Activated CD8-positive, alpha-beta T cell treated with anti-CD3 and anti-CD28 coated beads for 36 hours (primary cell): ENCODE data around the gene TMEM42. TPM values are rescaled to one million over a fixed set of nuclear protein-coding genes. Genes with fewer than 3 reads are reported as not detected.
A peak's percentile ranks its signal among the peaks of the same experiment; 100 is the strongest.

ENCODE experiments used
- ATAC-seq: fragments of 200-7000 bp; cut with Tn5 transposase; one replicate; pipeline ENCODE4 v1.10.0; 2021; ENCODE audit warnings: mild to moderate bottlenecking, moderate library complexity
- CTCF ChIA-PET: fragments of 350-600 bp; sonication (Branson Sonifier 250); formaldehyde crosslinking; loops from one replicate; lab custom pipeline; 2021; ENCODE audit warnings: antibody characterized with exemption; lab: Charles Lee
- POLR2A ChIA-PET: fragments of 350-600 bp; sonication (Branson Sonifier 250); formaldehyde crosslinking; loops from one replicate; lab custom pipeline; 2021; ENCODE audit warnings: antibody characterized with exemption; lab: Charles Lee
- DNase-seq: peaks from one replicate; pipeline ENCODE4 v3.0.0-alpha.2; 2020
- H3K27ac Mint-ChIP-seq: one replicate; pipeline ENCODE4 v1.8.0; 2021; ENCODE audit warnings: mild to moderate bottlenecking, mixed read lengths
- H3K27me3 Mint-ChIP-seq: one replicate; pipeline ENCODE4 v1.8.0; 2021; ENCODE audit warnings: mixed read lengths
- H3K36me3 Mint-ChIP-seq: one replicate; pipeline ENCODE4 v1.8.0; 2021; ENCODE audit warnings: low read depth, mixed read lengths
- H3K4me1 Mint-ChIP-seq: one replicate; pipeline ENCODE4 v1.8.0; 2021; ENCODE audit warnings: low read depth, mixed read lengths
- H3K4me3 Mint-ChIP-seq: one replicate; pipeline ENCODE4 v1.8.0; 2021; ENCODE audit warnings: mild to moderate bottlenecking, moderate library complexity, mixed read lengths
- H3K9me3 Mint-ChIP-seq: one replicate; pipeline ENCODE4 v1.8.0; 2021; ENCODE audit warnings: mixed read lengths
- intact Hi-C: fragments of 100-400 bp; cut with micrococcal nuclease; formaldehyde crosslinking; loops from one replicate; pipeline ENCODE4 v1.10.0; 2022
- total RNA-seq, 2 experiments: library from RNA; stranded (reverse); gene quantifications; one replicate each; pipeline ENCODE4 v1.2.3, GENCODE V29; 2021
- TF ChIP-seq, protein P1 (sequence below): fragments of 200-600 bp; IDR thresholded peaks from one replicate; pipeline ENCODE4 v1.8.0; 2022; ENCODE audit warnings: antibody characterized with exemption, mild to moderate bottlenecking

TMEM42 gene
- total RNA-seq, 2 experiments from 2014 or later = 11.3 to 11.8 TPM

DNA sequence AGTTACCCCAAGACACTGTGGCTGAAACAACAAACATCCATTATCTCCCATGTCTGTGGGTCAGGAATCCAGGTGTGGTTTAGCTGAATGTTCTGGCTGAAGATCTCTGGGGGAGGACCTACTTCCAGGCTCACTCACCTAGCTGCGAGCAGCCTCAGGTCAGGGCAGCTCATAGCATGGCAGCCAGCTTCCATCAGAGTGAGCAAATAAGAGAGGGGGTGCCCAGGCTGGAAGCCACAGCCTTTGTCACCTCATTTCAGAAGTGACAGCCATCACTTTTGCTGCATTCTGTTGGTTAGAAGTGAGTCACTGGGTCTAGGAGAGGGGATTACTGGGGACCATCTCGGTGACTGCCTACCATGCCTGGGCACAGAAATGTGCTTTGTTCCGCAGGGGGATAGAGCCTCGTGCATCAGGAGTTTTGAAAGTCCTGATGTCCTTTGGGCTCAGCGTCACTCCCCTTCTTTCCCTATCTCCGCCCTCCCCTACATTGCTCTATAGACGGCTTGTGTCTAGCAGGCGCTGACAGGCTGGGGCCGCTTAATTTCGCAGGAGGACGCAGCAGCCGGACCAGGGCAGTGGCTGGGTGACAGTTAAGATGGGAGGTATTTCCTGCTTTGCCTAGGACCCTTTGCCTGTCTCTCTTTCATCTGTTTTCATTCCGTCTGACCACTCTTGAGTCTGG lies 38.1 kb downstream of the TMEM42 start:
- ATAC-seq = peak; percentile 47
- H3K27ac Mint-ChIP-seq = no peak overlapping the region
- CTCF ChIA-PET = no interaction called here

DNA sequence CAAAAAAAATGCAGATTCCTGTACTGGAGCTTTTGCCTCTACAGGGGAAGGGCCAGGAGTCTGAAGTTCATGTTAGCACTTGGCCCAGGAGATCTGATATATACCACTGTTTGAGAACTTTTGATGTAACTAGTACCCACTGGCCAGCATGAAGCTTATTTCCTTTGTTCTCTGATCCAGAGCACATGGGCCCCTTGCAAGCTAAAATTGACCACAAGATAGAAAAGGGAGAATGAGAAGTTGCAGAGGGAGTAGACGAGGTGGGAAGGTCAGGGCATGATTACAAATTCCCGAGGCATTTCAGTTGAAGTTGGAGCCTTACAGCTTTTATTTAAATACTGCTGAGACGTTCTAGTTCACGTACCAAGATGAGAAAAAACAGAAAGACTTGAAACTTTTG lies 40.9 kb downstream of the TMEM42 start:
- CTCF ChIA-PET = no interaction called here
- Mint-ChIP-seq H3K27me3 (peaks cover 13% of the 10 kb centered on the region), H3K36me3 (no peaks in the 10 kb centered on the region), H3K4me3 (no peak overlapping the region), H3K27ac (no peak overlapping the region), H3K9me3 (no peaks in the 10 kb centered on the region), H3K4me1 (no peaks in the 10 kb centered on the region)
- POLR2A ChIA-PET = interaction anchor here (0.6 kb wide), 1 partner anchor 373 kb away, joined by 3 read pairs; no protein-coding TSS in a partner anchor
- TF ChIP-seq, protein P1, sequence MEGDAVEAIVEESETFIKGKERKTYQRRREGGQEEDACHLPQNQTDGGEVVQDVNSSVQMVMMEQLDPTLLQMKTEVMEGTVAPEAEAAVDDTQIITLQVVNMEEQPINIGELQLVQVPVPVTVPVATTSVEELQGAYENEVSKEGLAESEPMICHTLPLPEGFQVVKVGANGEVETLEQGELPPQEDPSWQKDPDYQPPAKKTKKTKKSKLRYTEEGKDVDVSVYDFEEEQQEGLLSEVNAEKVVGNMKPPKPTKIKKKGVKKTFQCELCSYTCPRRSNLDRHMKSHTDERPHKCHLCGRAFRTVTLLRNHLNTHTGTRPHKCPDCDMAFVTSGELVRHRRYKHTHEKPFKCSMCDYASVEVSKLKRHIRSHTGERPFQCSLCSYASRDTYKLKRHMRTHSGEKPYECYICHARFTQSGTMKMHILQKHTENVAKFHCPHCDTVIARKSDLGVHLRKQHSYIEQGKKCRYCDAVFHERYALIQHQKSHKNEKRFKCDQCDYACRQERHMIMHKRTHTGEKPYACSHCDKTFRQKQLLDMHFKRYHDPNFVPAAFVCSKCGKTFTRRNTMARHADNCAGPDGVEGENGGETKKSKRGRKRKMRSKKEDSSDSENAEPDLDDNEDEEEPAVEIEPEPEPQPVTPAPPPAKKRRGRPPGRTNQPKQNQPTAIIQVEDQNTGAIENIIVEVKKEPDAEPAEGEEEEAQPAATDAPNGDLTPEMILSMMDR = no peak
- intact Hi-C loops = no loop called here
- DNase-seq = no peak
- no peak for ATAC-seq

More for the DNA sequence above, 38.1 kb downstream of the TMEM42 start:
- DNase-seq = no peak
- Mint-ChIP-seq H3K36me3 (no peaks in the 10 kb centered on the region), H3K4me1 (no peaks in the 10 kb centered on the region), H3K9me3 (no peaks in the 10 kb centered on the region), H3K27me3 (peaks cover 10% of the 10 kb centered on the region), H3K4me3 (no peak overlapping the region)
- TF ChIP-seq, protein P1 = no peak
- POLR2A ChIA-PET = no interaction called here
- intact Hi-C loops = no loop called here

DNA sequence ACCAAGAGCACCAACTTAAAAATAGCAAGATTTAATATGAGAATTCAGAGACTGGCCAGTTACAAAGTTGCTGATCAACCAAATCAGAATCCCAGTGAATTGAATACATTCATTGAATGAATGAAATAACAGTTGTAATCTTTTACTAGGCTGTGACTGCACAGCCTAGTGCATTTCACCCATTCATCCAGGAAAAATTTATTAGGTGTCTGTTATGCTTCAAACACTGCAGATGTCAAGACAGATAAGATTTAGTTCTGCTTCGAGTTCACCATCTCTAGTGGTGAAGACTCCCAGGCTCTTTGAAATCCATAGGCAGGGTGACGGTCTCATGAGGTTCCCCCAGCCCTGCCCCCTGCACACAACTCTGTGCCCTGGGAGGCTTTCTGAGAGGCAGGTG lies 41.6 kb downstream of the TMEM42 start:
- intact Hi-C loops = no loop called here

DNA sequence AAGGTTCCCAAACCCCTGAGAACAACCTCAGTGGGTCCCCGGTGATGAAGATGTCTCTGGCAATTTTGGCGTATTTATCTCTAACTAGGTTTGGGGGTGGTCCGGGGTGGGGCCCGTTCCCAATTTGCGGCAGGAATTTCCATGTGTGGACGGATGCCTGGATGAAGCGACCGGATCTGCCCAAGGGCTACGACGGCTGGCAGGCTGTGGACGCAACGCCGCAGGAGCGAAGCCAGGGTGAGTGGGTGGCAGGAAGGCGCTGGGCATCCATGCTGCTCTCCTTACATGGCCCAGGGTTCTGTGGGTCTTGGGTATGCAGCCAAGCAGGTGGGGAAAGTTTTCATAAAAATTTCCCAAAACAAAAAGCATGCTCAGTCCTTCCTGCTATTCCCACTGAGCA lies 42.0 kb downstream of the TMEM42 start:
- peaks cover 17% of the 10 kb centered on the region for H3K27me3 Mint-ChIP-seq
- ATAC-seq (no peak), DNase-seq (no peak)
- H3K36me3 Mint-ChIP-seq = no peaks in the 10 kb centered on the region
- H3K4me3 Mint-ChIP-seq = no peak overlapping the region
- H3K9me3 Mint-ChIP-seq = no peaks in the 10 kb centered on the region
- TF ChIP-seq, protein P1 = no peak
- ChIA-PET CTCF (no interaction called here), POLR2A (interaction anchor here (0.9 kb wide), 1 partner anchor 13 kb away, joined by 3 read pairs; no protein-coding TSS in a partner anchor)
- no peaks in the 10 kb centered on the region for H3K4me1 Mint-ChIP-seq
- no peak overlapping the region for H3K27ac Mint-ChIP-seq
- intact Hi-C loops = no loop called here

More for the DNA sequence above, 41.6 kb downstream of the TMEM42 start:
- TF ChIP-seq, protein P1 = no peak
- H3K9me3 Mint-ChIP-seq = no peaks in the 10 kb centered on the region
- no peak for DNase-seq
- no peaks in the 10 kb centered on the region for H3K36me3 Mint-ChIP-seq
- ATAC-seq = no peak
- peaks cover 16% of the 10 kb centered on the region for H3K27me3 Mint-ChIP-seq
- no peak overlapping the region for H3K27ac Mint-ChIP-seq
- H3K4me1 Mint-ChIP-seq = no peaks in the 10 kb centered on the region
- H3K4me3 Mint-ChIP-seq = no peak overlapping the region
- ChIA-PET CTCF (no interaction called here), POLR2A (no interaction called here)

DNA sequence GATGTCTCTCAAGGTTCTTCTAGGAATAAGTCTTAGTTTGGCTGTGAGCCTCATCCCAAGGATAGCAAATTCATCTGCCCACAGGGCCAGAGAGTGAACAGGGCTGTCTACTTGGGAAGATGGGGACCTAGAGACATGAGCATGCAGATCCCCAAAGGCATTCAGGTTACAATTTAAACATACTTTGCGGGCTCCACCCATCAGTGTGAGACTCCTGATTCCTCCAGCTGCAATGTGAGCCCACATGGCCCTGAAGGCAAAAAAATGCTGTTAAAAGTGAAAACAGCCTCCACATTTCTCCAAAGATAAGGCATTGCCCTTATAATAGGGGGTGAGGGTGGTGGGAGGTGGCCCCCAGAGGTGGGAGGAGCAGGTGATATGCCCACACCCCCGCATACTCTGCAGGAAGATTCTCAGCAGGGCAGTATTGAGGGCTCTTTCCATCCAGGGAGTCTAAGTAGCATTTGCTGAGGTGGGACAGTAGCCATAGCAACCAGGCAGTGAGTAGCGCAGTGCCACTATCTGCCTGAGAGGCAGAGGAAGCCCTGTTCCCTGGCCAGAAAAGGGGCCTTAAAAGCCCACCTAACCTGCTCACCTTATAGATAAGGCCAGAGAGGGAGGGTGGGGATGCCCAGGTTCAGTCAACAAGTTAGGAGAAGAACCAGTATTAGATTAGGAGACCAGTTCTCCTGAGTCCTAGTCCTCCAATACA lies 43.9 kb downstream of the TMEM42 start:
- POLR2A ChIA-PET = interaction anchor here (0.6 kb wide), 1 partner anchor 11 kb away, joined by 3 read pairs; no protein-coding TSS in a partner anchor
- H3K27ac Mint-ChIP-seq = no peak overlapping the region
- no peak for ATAC-seq
- DNase-seq = no peak
- TF ChIP-seq, protein P1 = no peak
- intact Hi-C loops = no loop called here
- peaks cover 16% of the 10 kb centered on the region for H3K27me3 Mint-ChIP-seq
- no peaks in the 10 kb centered on the region for H3K9me3 Mint-ChIP-seq
- no peaks in the 10 kb centered on the region for H3K36me3 Mint-ChIP-seq
- CTCF ChIA-PET = interaction anchor here (0.9 kb wide), 1 partner anchor 88 kb away, joined by 3 read pairs; no protein-coding TSS in a partner anchor
- no peak overlapping the region for H3K4me3 Mint-ChIP-seq
- no peaks in the 10 kb centered on the region for H3K4me1 Mint-ChIP-seq
